ENCODE data around the gene CHMP4A.
"Not testable (repeated sequence)": the region's sequence is repeated elsewhere in the genome, so short reads cannot be mapped to it uniquely, and the experiment has no call there.

Gene CHMP4A

GRCh38 chr14:24245350-24245749, 32.1 kb upstream of the CHMP4A start:
- not testable (repeated sequence) for DNase-seq

GRCh38 chr14:24243336-24243836, 30.1 kb upstream of the CHMP4A start:
- no peak for DNase-seq

GRCh38 chr14:24241829-24242443, 28.6 kb upstream of the CHMP4A start:
- peak; percentile 99 for DNase-seq

- no peak for DNase-seq
These were observed 27.0 kb upstream of the CHMP4A start for GRCh38 chr14:24240110-24240918.

GRCh38 chr14:24238527-24239037, 25.3 kb upstream of the CHMP4A start:
- no peak for DNase-seq

- DNase-seq = no peak
These were observed 24.8 kb upstream of the CHMP4A start for GRCh38 chr14:24238123-24238522.

- no peak for DNase-seq
These were observed 24.2 kb upstream of the CHMP4A start for GRCh38 chr14:24237463-24237955.

GRCh38 chr14:24236689-24237462, 23.6 kb upstream of the CHMP4A start:
- no peak for DNase-seq

GRCh38 chr14:24235804-24236688, 22.8 kb upstream of the CHMP4A start:
- DNase-seq = no peak

- DNase-seq = no peak
These were observed 21.1 kb upstream of the CHMP4A start for GRCh38 chr14:24234095-24235005.

- DNase-seq = no peak
These were observed 20.2 kb upstream of the CHMP4A start for GRCh38 chr14:24233538-24233866.

- DNase-seq = no peak
These were observed 19.6 kb upstream of the CHMP4A start, which contains the start of gene GMPR2 for GRCh38 chr14:24232645-24233537. TSS of gene GMPR2 (plus strand) at chr14:24232929. CDS start at chr14:24233254, 325 bp downstream.

GRCh38 chr14:24232121-24232644, 18.9 kb upstream of the CHMP4A start, which contains the start of gene NEDD8:
TSS of gene NEDD8 (minus strand) at chr14:24232367. CDS start at chr14:24232267, 100 bp downstream.
- peak; percentile 99 for DNase-seq

GRCh38 chr14:24231263-24232120, 18.2 kb upstream of the CHMP4A start:
- no peak for DNase-seq

GRCh38 chr14:24228902-24229301, 15.6 kb upstream of the CHMP4A start:
- DNase-seq = no peak

- DNase-seq = no peak
These were observed 13.2 kb upstream of the CHMP4A start for GRCh38 chr14:24226473-24226872.

- no peak for DNase-seq
These were observed 11.4 kb upstream of the CHMP4A start for GRCh38 chr14:24224618-24225071.

- DNase-seq = not testable (repeated sequence)
These were observed 9.7 kb upstream of the CHMP4A start for GRCh38 chr14:24222987-24223386.
